K562 (cell line): ENCODE results near the gene TMEM132D. TPM values are rescaled to one million over a fixed set of nuclear protein-coding genes. Genes with fewer than 3 reads are reported as not detected.

ENCODE experiments used
- ATAC-seq: fragments of 200-7000 bp; cut with Tn5 transposase; 3 replicates; pipeline ENCODE4 v1.9.1; 2020; ENCODE audit warnings: moderate library complexity
- BruUV-seq: library from RNA; stranded (reverse); fragments of 400-500 nt; replicated peaks from 2 replicates; lab custom pipeline; 2021; lab: Mats Ljungman, UMichigan
- CTCF ChIA-PET: fragments of 300-600 bp; formaldehyde crosslinking; extraction: SDS; loops from one replicate; lab custom pipeline; 2021; ENCODE audit warnings: low intra/inter-chr PET ratio; lab: Yijun Ruan, JAX
- POLR2A ChIA-PET: fragments of 300-600, 350-650 bp; sonication (Branson Sonifier 250); formaldehyde crosslinking; extraction: SDS; loops from one replicate; lab custom pipeline; 2021; ENCODE audit warnings: antibody characterized with exemption, inconsistent platforms; lab: Yijun Ruan, JAX
- DNase-seq, 4 experiments: peaks; one replicate each; pipeline versions ENCODE4 v3.0.0 to v3.0.0-alpha.2; 2011 to 2018; ENCODE audit warnings: low spot score in 3 of 4, mixed read lengths in 3 of 4; ENCODE audit errors: extremely low read depth in 1 of 4
- FAIRE-seq: peaks from 2 replicates; lab custom pipeline; 2011; peaks lifted over from hg19 to GRCh38; lab: Jason Lieb, UNC
- H2AFZ ChIP-seq: 2 replicates; pipeline ENCODE4 v1.6.0; 2011; ENCODE audit warnings: low read depth, low read length, control low read depth, inconsistent platforms
- H3K27ac ChIP-seq: fragments of 200-600 bp; 3 replicates; pipeline ENCODE4 v1.8.0; 2011; ENCODE audit warnings: low read depth, mild to moderate bottlenecking, control low read depth, inconsistent platforms, low read length, moderate library complexity, mixed read lengths; ENCODE audit errors: extremely low read depth
- H3K27me3 ChIP-seq, 2 experiments: fragments of 300-600 bp in 1 of 2; 2 replicates in 1 of 2; 3 replicates in 1 of 2; pipeline versions ENCODE4 v1.6.0 to v1.8.0; 2011; ENCODE audit warnings: inconsistent platforms in 2 of 2, low read length in 2 of 2, mild to moderate bottlenecking in 1 of 2, mixed read lengths in 1 of 2, moderate library complexity in 1 of 2; ENCODE audit not compliant: control insufficient read depth in 2 of 2, insufficient read depth in 2 of 2
- H3K36me3 ChIP-seq: fragments of 300-600 bp; 3 replicates; pipeline ENCODE4 v1.8.0; 2011; ENCODE audit warnings: mild to moderate bottlenecking, low read length, inconsistent platforms; ENCODE audit not compliant: control insufficient read depth, insufficient read depth
- H3K4me1 ChIP-seq, 2 experiments: fragments of 200-600 bp in 1 of 2; replicated peaks in 1 of 2; 2 replicates in 1 of 2; 3 replicates in 1 of 2; pipeline versions ENCODE4 v1.5.1 to v1.8.0; 2011; ENCODE audit warnings: inconsistent platforms in 2 of 2, low read length in 2 of 2, mild to moderate bottlenecking in 1 of 2, mixed read lengths in 1 of 2, moderate library complexity in 1 of 2; ENCODE audit not compliant: control insufficient read depth in 2 of 2, insufficient read depth in 2 of 2
- H3K4me2 ChIP-seq: 2 replicates; pipeline ENCODE4 v1.6.1; 2011; ENCODE audit warnings: low read length, control low read depth, inconsistent platforms, mixed read lengths; ENCODE audit not compliant: insufficient read depth
- H3K4me3 ChIP-seq: fragments of 200-600 bp; sonication (generic), shearing (Covaris generic); 2 replicates; pipeline ENCODE4 v1.5.1; 2016; ENCODE audit warnings: control low read depth, inconsistent platforms
- H3K79me2 ChIP-seq: fragments of 200-600 bp; 3 replicates; pipeline ENCODE4 v1.8.0; 2011; ENCODE audit warnings: low read length, inconsistent platforms; ENCODE audit not compliant: control insufficient read depth, insufficient read depth
- H3K9ac ChIP-seq, 2 experiments: 2 replicates each; pipeline versions ENCODE4 v1.6.0 to v1.6.1; 2011; ENCODE audit warnings: low read depth in 2 of 2, low read length in 2 of 2, control low read depth in 1 of 2, inconsistent platforms in 1 of 2, mild to moderate bottlenecking in 1 of 2, mixed read lengths in 1 of 2; ENCODE audit not compliant: insufficient read depth in 1 of 2
- H3K9me1 ChIP-seq: one replicate; pipeline ENCODE4 v1.6.0; 2011; ENCODE audit warnings: inconsistent platforms, mild to moderate bottlenecking, low read length, moderate library complexity; ENCODE audit not compliant: control insufficient read depth, insufficient read depth
- H3K9me3 ChIP-seq: replicated peaks from 2 replicates; pipeline ENCODE4 v1.5.1; 2011; ENCODE audit warnings: low read depth, low read length, inconsistent platforms; ENCODE audit not compliant: control insufficient read depth, insufficient read depth
- H4K20me1 ChIP-seq: replicated peaks from 2 replicates; pipeline ENCODE4 v1.6.1; 2011; ENCODE audit warnings: low read length, inconsistent platforms, mixed read lengths; ENCODE audit not compliant: control insufficient read depth, insufficient read depth
- BACH1 ChIP-seq: fragments of 200-800 bp; sonication (Bioruptor generic); IDR thresholded peaks from 2 replicates; pipeline ENCODE4 v1.6.1; 2016; ENCODE audit warnings: missing genetic modification characterization, missing compliant biosample characterization
- HLTF ChIP-seq: fragments of 450-650 bp; IDR thresholded peaks from 2 replicates; pipeline ENCODE4 v1.6.1; 2016
- NR2F6 ChIP-seq: fragments of 450-650 bp; formaldehyde crosslinking; IDR thresholded peaks from 2 replicates; pipeline ENCODE4 v1.4.0; 2020; ENCODE audit warnings: mild to moderate bottlenecking
- RBM14 ChIP-seq: fragments of 200-400 bp; formaldehyde crosslinking; IDR thresholded peaks from 2 replicates; pipeline ENCODE4 v1.6.1; 2018; ENCODE audit warnings: low read depth, mild to moderate bottlenecking, low read length, moderate library complexity, borderline replicate concordance; ENCODE audit not compliant: insufficient read depth
- SMC3 ChIP-seq: conservative IDR thresholded peaks from 2 replicates; pipeline ENCODE4 v1.6.1; 2011; ENCODE audit warnings: low read depth, low read length, improper control_type of control experiment; ENCODE audit not compliant: insufficient read depth
- STAG1 ChIP-seq: sonication (generic); formaldehyde crosslinking; IDR thresholded peaks from 2 replicates; pipeline ENCODE4 v1.5.0; 2020; ENCODE audit warnings: missing genetic modification reagents, borderline replicate concordance
- XRCC3 ChIP-seq: fragments of 450-650 bp; IDR thresholded peaks from 2 replicates; pipeline ENCODE4 v1.6.1; 2017; ENCODE audit warnings: mild to moderate bottlenecking, moderate library complexity
- ZC3H4 ChIP-seq: sonication (generic); formaldehyde crosslinking; IDR thresholded peaks from 2 replicates; pipeline ENCODE4 v1.9.0; 2021; ENCODE audit warnings: missing genetic modification reagents, borderline replicate concordance
- WGBS: fragments of 100-300 bp; shearing (Covaris generic); methylation state at CpG from one replicate; pipeline ENCODE4 v1.1.6; 2016; ENCODE audit warnings: low coverage, mixed read lengths; ENCODE audit not compliant: insufficient coverage; ENCODE audit errors: missing lambda C conversion rate; 5-methylcytosine and 5-hydroxymethylcytosine counted together
- in situ Hi-C: fragments of 300-500 bp; cut with MboI; formaldehyde crosslinking; loops from 4 replicates; pipeline ENCODE4 v1.15.0; 2018; ENCODE audit warnings: inconsistent platforms, mixed read lengths
- intact Hi-C: fragments of 100-400 bp; cut with micrococcal nuclease; formaldehyde crosslinking; loops from 2 replicates; pipeline ENCODE4 v1.14.2; 2022
- polyA plus RNA-seq, 8 experiments: library from polyadenylated mRNA; depleted of rRNA in 4 of 8; stranded (reverse) in 5 of 8; unstranded in 3 of 8; fragments of >200 nt; fragmentation: Nextera tagmentation in 2 of 8; fragmentation: Illumina TruSeq in 1 of 8; extraction: Ambion mirVana in 2 of 8; extraction: Trizol in 1 of 8; gene quantifications; 2 replicates each; pipeline versions ENCODE4 v1.2.1 to v1.2.3, GENCODE V29; 2011 to 2014; ENCODE audit warnings: inconsistent platforms in 1 of 8, missing spikeins in 1 of 8
- total RNA-seq, 7 experiments: library from RNA; depleted of rRNA in 6 of 7; stranded (reverse); fragments of >200 nt in 6 of 7; fragmentation: Illumina TruSeq in 2 of 7; extraction: Trizol in 2 of 7; gene quantifications; 2 replicates each; pipeline versions ENCODE4 v1.2.1 to v1.2.3, GENCODE V29; 2011 to 2021; ENCODE audit warnings: low replicate concordance in 1 of 7
- TF ChIP-seq, protein P1 (sequence below): sonication (generic); formaldehyde crosslinking; IDR thresholded peaks from 2 replicates; pipeline ENCODE4 v1.9.0; 2022; ENCODE audit warnings: mild to moderate bottlenecking, missing genetic modification reagents
- TF ChIP-seq, protein P2 (sequence below): fragments of 450-650 bp; IDR thresholded peaks from 2 replicates; pipeline ENCODE4 v1.6.1; 2017; ENCODE audit warnings: antibody characterized with exemption

The TMEM132D gene
- total and polyA plus RNA-seq, 9 of the 15 experiments (the other 6 are each of a cell fraction or from before 2014, with no cell fraction given): not detected

DNA sequence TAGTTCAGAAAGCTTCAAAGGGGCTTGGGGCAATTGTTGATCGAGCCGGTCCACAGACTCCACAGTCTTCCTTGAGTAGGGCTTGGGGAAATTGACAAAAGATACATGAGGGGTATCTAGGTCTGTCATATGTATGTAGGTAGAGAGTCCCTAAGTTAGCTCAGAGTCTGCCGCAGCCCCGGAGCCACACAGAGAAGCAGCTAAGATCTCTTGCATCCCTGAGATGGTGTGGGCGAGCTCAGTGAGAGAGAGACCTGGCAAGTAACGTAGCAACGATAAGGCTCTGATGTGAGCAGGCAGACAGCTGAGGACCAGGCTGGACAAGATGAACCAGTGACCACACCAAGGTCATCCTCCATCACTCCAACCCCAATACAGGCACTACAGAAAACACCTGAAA is 297.6 kb downstream of the TMEM132D start:
- in situ Hi-C loops: no loop called here

DNA sequence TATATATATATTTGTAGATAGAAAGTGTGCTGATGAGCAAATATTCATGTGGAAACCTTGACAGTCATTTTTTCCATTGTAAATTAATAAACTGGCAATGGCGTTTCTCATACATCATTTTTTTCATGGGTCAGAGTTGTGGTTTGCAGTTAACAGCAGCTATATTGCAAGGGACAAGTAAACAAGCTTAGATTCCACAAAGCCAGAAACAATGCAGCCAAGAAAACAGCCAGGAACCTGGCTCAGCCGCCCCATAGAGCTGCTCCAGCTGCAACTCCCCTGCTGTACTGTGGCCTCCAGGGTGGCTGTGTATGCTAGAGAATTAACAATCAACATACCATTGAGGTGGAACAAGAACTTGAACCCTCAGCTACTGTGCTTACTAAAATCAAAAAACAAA is 298.2 kb downstream of the TMEM132D start:
- WGBS: 0% methylated on average over 2 of the region's 2 CpGs
- POLR2A ChIA-PET: no interaction called here
- in situ Hi-C loops: no loop called here

More for the DNA sequence above, 297.6 kb downstream of the TMEM132D start:
- Histone ChIP-seq H2AFZ (no peak overlapping the region), H3K27ac (no peak overlapping the region), H3K9me1 (no peaks in the 10 kb centered on the region), H3K9me3 (no peaks in the 10 kb centered on the region), H3K4me1 (no peaks in the 10 kb centered on the region), H3K9ac (no peak overlapping the region), H3K79me2 (no peaks in the 10 kb centered on the region), H3K4me2 (no peak overlapping the region), H3K36me3 (no peaks in the 10 kb centered on the region), H3K4me3 (no peak overlapping the region), H3K27me3 (no peaks in the 10 kb centered on the region), H4K20me1 (no peaks in the 10 kb centered on the region)
- intact Hi-C loops: no loop called here
- WGBS: 4% methylated on average over 7 of the region's 7 CpGs
- POLR2A ChIA-PET: no interaction called here
- no TSS peak for BruUV-seq
- DNase-seq (no peak), ATAC-seq (no peak), FAIRE-seq (no peak)
- CTCF ChIA-PET: no interaction called here
- TF ChIP-seq HLTF (no peak), SMC3 (no peak), NR2F6 (CRISPR knock-in tag) (no peak), ZC3H4 (no peak), STAG1 (CRISPR knock-in tag) (no peak)
- TF ChIP-seq, protein P1, sequence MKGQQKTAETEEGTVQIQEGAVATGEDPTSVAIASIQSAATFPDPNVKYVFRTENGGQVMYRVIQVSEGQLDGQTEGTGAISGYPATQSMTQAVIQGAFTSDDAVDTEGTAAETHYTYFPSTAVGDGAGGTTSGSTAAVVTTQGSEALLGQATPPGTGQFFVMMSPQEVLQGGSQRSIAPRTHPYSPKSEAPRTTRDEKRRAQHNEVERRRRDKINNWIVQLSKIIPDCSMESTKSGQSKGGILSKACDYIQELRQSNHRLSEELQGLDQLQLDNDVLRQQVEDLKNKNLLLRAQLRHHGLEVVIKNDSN (CRISPR knock-in tag): no peak

More for the DNA sequence above, 298.2 kb downstream of the TMEM132D start:
- FAIRE-seq: no peak
- no peak overlapping the region for H3K4me3 ChIP-seq
- ATAC-seq: no peak
- no TSS peak for BruUV-seq
- DNase-seq: no peak
- no peak for TF ChIP-seq BACH1
- TF ChIP-seq RBM14: no peak
- no peak for TF ChIP-seq XRCC3
- TF ChIP-seq, protein P2, sequence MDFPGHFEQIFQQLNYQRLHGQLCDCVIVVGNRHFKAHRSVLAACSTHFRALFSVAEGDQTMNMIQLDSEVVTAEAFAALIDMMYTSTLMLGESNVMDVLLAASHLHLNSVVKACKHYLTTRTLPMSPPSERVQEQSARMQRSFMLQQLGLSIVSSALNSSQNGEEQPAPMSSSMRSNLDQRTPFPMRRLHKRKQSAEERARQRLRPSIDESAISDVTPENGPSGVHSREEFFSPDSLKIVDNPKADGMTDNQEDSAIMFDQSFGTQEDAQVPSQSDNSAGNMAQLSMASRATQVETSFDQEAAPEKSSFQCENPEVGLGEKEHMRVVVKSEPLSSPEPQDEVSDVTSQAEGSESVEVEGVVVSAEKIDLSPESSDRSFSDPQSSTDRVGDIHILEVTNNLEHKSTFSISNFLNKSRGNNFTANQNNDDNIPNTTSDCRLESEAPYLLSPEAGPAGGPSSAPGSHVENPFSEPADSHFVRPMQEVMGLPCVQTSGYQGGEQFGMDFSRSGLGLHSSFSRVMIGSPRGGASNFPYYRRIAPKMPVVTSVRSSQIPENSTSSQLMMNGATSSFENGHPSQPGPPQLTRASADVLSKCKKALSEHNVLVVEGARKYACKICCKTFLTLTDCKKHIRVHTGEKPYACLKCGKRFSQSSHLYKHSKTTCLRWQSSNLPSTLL: no peak
- no peak overlapping the region for H3K4me2 ChIP-seq
- H4K20me1 ChIP-seq: no peaks in the 10 kb centered on the region
- H2AFZ ChIP-seq: no peak overlapping the region
- H3K27ac ChIP-seq: no peak overlapping the region
- H3K4me1 ChIP-seq: no peaks in the 10 kb centered on the region
- H3K9me1 ChIP-seq: no peaks in the 10 kb centered on the region
- CTCF ChIA-PET: no interaction called here
- no peaks in the 10 kb centered on the region for H3K9me3 ChIP-seq
- no peak overlapping the region for H3K9ac ChIP-seq
- no peaks in the 10 kb centered on the region for H3K27me3 ChIP-seq
- intact Hi-C loops: no loop called here
- no peaks in the 10 kb centered on the region for H3K79me2 ChIP-seq
- H3K36me3 ChIP-seq: no peaks in the 10 kb centered on the region
